ENCODE results near the gene SOX2.

SOX2 gene

DNA sequence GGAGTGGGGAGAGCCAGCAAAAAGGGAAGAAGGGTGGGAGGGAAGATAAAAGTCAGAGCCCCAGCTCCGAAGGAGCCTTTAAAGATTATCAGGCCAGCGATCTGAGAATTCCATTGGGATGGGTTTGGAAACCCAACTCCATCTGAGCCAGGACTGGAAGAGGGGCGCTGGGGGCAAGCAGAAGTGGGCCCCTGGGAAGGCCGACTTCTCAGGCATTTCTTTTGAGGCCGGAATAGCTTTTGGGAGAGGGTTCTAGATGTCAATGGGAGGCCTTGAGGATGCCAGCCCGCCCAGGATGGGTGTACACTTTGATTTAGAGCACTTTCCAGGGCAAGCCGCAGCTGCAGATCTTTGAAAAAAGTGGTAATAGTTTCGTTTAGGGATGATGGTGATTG is 6.6 kb upstream of the SOX2 start:
- no peak for DNase-seq

DNA sequence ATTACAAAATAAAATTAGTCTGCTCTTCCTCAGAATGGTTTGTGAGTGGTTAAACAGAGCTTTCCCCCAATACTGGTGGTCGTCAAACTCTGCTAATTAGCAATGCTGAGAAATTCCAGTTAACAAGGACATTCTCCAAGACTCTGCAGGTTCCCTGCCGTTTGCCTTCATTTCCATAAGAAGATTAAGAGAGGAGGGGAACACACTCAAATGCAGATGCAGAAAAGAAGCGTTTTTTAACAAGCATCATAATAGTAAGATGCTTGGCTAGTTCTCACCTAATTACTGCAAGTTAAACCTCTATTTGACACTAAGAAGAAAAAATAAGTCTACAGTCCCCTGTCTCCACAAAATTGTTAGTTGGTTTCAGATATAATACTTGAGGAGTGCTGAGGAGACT is 3.7 kb upstream of the SOX2 start:
- no peak for DNase-seq

DNA sequence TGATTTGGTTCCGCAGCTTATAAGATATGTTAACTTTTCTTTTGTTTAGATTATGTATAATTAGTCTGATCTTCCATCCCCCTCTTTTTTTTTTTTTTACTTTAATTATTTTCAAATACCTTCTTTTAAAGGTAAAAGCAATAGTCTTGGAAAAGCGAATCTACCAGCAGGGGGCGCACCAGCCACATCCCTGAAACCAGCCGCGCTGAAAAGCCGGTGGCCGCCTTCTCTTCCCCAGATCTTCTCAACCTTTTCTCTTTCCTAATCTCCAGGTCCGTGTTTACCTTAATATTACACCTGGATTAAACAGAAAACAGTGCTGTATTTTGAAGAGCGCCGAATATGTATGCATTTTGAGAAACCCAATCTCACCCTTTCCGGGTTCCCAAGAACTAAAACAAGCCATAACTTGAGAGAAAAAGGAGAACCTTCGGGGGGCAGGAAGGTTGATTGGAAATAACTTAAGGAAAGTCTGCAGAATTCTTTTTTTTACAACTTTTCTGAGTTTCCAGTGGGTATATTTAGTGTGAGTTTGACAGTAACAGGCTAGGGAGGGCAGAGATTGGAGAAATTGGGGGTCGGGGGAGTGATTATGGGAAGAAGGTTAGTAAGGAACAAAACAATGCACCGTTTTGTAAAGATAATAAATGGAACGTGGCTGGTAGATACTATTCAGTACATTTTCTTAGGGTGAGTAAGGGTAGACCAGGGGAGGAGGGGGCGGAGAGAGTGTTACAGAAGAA is 2.0 kb upstream of the SOX2 start:
- DNase-seq: peak; percentile 74 to 79

DNA sequence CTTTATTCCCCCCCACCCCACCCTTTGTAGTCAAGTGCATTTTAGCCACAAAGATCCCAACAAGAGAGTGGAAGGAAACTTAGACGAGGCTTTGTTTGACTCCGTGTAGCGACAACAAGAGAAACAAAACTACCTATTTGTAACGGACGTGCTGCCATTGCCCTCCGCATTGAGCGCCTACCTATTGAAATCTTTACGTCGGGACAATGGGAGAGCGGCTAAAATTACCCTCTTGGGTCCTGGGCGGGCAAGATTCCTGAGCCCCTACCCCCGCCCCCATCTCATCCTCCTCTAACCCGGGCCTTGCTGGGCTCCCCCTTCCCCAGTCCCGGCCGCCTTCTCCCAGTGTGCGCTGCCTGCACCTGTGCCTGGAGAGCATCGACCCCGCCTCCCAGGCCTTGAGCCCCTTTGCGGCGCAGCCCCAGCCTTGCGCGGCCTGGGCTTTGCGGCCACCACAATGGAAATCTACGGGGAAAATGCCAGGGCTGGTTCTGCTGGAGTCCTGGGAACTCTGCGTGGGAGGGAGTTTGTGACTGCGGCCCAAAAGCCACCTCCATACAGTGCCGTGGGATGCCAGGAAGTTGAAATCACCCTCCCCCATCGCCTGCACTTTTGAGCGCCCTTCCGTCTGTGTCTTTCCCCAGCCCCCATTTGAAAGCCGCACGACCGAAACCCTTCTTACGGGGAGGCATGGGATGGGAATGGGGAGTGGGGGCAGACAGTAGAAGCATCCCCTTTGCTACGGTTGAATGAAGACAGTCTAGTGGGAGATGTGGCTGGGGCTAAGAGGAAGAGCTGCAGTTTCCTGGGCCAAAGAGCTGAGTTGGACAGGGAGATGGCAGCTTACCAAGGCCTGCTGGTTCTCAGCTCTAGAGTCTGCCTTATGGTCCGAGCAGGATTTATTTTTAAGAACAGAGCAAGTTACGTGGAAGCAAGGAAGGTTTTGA is 1.1 kb upstream of the SOX2 start:
- DNase-seq: no peak

DNA sequence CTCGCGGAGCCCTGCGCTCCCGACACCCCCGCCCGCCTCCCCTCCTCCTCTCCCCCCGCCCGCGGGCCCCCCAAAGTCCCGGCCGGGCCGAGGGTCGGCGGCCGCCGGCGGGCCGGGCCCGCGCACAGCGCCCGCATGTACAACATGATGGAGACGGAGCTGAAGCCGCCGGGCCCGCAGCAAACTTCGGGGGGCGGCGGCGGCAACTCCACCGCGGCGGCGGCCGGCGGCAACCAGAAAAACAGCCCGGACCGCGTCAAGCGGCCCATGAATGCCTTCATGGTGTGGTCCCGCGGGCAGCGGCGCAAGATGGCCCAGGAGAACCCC is 464 bp downstream of the SOX2 start:
- no peak for DNase-seq

DNA sequence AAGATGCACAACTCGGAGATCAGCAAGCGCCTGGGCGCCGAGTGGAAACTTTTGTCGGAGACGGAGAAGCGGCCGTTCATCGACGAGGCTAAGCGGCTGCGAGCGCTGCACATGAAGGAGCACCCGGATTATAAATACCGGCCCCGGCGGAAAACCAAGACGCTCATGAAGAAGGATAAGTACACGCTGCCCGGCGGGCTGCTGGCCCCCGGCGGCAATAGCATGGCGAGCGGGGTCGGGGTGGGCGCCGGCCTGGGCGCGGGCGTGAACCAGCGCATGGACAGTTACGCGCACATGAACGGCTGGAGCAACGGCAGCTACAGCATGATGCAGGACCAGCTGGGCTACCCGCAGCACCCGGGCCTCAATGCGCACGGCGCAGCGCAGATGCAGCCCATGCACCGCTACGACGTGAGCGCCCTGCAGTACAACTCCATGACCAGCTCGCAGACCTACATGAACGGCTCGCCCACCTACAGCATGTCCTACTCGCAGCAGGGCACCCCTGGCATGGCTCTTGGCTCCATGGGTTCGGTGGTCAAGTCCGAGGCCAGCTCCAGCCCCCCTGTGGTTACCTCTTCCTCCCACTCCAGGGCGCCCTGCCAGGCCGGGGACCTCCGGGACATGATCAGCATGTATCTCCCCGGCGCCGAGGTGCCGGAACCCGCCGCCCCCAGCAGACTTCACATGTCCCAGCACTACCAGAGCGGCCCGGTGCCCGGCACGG is 991 bp downstream of the SOX2 start:
- DNase-seq: peak in 1 of 2 experiments; percentile 7

DNA sequence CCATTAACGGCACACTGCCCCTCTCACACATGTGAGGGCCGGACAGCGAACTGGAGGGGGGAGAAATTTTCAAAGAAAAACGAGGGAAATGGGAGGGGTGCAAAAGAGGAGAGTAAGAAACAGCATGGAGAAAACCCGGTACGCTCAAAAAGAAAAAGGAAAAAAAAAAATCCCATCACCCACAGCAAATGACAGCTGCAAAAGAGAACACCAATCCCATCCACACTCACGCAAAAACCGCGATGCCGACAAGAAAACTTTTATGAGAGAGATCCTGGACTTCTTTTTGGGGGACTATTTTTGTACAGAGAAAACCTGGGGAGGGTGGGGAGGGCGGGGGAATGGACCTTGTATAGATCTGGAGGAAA is 1.5 kb downstream of the SOX2 start:
- no peak for DNase-seq

DNA sequence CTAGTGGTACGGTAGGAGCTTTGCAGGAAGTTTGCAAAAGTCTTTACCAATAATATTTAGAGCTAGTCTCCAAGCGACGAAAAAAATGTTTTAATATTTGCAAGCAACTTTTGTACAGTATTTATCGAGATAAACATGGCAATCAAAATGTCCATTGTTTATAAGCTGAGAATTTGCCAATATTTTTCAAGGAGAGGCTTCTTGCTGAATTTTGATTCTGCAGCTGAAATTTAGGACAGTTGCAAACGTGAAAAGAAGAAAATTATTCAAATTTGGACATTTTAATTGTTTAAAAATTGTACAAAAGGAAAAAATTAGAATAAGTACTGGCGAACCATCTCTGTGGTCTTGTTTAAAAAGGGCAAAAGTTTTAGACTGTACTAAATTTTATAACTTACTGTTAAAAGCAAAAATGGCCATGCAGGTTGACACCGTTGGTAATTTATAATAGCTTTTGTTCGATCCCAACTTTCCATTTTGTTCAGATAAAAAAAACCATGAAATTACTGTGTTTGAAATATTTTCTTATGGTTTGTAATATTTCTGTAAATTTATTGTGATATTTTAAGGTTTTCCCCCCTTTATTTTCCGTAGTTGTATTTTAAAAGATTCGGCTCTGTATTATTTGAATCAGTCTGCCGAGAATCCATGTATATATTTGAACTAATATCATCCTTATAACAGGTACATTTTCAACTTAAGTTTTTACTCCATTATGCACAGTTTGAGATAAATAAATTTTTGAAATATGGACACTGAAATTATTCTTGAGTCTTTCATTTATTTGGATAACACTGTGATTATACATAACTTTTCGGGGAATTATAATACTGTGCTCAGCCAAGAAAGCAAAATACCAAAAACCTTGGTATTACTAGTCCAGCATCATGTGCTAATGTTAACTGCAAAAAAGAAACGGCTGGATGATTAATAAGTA is 2.2 kb downstream of the SOX2 start:
- DNase-seq: no peak

DNA sequence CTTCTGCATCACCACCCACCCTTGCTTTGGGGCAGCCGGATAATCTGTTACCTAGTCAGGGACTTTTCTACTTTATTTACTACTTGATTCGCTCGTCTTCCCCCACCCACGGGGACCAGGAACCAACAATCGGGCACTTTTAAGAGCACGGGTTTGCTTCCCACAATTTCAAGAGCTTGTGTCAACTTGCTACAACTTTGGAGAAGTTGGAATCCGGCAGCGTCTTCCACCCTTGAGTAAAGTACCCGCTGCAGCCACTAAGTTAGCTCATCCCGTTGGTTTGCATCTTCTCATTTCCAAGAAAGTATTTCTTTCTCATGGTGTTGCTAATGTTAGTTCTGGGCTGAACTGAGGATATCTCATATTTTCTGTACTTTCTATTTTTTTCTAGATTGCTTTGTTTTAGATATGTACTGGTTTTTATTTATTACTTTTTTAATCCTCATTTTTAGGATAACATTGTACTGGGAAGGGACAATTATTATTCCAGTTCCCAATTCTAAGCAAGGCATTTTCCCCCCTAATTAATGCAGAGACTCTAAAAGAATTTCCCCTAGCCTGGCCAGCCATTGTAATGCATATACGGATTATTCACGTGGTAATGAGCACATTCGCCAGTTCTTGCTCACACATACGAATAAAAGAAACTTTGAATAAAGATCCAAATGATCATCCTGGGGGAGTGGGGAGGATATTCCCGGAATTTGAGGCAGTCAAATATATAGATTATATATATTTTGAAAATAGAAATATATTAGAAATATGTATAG is 4.0 kb downstream of the SOX2 start:
- DNase-seq: no peak

DNA sequence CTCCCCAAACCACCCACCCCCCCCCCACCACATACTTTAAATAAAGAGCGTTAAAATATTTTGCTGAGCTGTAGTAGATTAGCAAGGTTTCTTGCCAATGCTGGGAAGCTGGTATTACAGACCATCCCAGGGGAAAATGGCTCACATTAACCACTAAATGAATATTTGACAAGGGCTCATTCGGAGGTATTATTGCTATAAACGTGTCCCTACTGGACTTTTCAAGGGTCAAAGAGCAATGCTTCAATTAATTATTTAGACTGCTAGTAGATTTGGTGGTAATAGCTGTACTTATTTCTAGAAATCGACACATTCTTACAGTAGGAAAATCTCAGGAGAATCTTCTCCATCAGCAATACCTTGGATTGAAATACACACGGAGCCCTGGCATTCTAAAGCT is 5.2 kb downstream of the SOX2 start:
- no peak for DNase-seq

DNA sequence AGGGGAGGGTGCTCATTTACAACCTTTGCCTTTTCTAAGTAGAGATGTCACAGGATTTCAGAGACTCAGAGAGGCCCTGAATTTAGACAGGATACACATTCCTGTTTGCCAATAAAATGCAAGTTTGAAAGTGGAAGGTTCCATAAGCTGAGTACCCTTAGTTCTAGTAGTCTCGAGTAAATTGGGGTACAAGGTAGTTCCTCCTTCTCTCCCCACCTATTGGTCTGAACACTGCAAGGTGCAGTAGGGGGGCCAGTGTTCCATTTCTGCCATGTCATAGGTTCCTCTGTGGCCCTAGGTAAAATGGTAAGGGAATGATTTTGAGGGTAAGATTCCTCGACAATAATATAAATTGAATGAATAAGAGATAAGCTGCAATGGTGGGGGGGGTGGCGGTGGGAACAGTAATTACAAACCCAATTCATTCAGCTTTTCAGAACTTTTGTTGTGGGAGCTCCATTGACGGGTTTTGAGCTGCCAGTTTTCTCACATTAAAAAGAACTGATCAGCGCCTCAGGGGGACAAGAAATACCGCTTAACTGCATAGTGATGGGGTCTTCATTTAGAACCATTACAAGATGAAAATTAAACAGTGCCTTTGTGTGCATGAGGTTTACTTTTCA is 5.9 kb downstream of the SOX2 start:
- DNase-seq: no peak

DNA sequence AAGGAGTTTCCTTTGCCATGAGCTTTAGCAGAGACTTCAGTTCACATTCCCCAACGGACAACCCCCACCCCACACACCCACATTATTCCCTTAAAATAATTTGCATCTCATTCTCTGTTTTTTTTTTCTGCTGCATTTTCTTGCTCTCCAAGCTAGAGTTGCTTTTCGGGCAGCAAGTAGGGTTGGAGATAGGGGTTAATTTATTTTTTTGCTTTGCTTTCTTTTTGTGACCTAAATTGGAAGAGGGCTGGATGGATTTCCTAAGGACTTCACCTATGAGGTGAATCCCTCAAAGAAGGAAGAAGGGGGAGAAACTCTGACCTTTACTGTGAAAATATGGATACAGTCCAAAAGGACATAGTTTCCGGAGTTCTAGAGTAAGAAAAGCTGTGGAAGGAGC is 6.6 kb downstream of the SOX2 start:
- no peak for DNase-seq

DNA sequence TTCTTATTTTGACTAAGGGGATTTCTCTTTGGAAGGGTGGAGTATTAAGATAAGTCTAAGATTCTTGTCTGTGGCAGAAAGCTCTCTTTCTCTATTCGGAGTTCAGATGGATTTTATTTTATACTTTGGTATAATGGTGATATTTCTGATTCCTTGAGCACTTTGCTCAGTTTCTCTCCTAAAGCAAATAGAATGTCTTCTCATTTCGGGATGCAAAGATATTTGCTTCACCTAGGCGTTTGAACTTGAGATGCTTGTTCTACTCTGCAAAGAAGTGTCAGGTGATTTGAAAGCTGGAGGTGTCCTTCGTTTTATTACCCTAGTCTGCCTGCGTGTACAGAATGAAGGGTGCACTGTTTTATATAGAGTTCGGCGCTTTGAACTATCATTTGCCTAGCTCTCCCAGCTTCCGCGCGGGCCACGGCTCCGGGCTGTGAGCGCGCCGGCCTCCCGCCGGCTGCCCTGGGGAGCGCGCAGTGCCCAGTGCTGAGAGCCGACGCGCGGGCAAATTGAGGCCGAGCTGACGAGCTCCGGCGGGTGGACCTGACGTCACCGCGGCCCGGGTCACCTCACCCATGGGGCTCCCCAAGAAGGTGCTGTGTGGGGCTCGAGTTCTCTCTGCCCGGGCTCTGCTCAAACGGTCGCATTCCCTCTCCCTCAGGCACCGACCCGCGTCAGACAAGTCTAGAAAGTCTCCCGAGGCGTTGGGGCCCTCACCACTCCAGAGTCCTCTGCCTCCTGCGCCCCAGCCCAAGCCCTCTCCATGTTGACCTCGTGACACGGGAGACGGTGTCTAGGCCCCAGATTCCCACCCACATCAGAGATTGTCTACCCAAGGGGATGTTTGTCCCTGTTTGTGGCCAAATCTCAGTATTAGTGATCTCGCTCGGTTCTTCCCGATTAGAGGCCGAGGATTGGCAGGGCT is 7.5 kb downstream of the SOX2 start:
- no peak for DNase-seq

DNA sequence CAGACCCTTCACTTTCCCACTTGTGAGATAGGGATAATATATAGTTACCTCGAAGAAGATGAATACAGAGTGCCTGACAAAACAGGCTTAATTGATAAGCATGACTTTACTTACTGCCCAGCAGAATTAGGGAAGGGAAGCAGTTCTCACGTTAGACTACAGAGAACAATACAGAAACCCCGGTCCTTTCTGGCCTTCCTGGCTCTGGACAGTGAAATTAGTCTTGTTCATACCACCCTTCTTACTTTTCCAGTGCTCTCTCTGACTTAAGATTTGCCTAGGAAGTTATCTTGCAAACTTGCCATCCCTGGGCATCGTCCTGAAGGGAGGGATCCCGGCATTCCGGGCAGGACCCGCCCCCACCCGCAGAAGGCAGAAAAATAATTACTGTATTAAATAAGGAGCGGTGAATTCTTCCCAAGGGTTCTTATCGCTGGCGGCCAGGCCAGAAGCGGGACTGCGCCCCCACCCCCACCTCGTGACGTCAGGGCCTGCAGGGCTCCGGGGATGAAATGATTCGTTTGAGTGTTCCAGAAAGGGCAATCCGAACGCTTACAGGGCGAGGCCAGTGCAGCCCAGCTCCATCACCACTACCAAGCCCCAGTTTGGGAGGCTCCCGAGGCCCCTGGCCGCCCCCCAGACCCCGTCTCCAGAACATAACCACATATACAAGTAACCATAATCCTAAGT is 8.4 kb downstream of the SOX2 start:
- DNase-seq: no peak

DNA sequence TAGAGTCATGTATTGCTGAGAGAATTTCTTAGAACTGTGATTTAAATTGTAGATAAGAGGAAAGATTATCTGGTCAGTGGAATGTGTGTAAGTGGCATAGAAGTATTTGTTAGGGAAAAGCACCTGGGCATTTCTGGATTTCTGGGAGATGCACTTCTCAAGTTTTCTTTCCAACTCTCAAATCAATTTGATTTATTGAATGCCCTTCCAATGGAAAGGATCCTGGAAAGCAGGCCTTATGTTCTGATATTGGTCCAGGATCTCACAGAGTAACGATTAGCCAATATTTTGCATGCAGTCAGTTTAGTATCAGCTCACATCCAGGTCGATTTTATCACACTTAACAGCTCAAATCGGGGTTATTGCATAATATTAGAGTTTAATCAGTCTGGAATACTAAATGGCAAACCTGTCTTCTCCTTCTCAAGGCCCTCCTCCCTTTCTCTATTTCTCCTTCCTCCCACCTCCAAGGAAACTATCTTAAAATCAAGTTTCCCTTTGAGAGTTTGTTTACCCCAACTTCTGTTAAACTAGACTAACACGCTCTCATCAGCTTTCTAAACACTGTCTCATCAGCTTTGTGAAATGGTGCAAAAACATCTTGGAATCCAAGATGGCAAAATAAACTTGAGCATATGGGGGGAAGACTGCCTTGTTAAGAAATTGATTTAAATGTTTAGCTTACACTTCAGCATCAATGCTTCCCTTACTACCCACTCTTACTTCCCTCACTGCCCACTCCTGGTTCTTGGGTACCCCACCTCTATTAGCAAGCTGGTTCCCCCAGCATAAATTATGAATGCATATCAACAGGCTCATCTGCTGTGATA is 9.5 kb downstream of the SOX2 start:
- no peak for DNase-seq

DNA sequence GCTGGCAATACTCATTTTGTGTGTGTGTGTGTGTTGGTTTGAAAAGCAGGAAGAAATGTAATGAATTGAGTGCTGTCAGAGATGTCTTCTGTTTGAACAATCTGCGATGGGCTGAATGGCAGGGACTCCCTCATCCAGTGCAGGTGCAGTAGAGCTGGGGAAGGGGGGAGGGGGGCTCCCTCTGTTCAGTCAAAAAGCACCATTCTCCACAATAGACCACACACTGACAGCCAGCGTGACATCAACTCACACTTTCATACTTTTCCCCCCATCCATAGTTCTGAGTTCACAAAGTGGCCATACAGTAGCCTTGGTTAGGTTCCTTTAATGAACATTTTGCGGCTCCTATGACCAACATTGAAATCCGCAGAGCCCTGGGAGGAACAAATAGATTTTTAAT is 10.4 kb downstream of the SOX2 start:
- no peak for DNase-seq

DNA sequence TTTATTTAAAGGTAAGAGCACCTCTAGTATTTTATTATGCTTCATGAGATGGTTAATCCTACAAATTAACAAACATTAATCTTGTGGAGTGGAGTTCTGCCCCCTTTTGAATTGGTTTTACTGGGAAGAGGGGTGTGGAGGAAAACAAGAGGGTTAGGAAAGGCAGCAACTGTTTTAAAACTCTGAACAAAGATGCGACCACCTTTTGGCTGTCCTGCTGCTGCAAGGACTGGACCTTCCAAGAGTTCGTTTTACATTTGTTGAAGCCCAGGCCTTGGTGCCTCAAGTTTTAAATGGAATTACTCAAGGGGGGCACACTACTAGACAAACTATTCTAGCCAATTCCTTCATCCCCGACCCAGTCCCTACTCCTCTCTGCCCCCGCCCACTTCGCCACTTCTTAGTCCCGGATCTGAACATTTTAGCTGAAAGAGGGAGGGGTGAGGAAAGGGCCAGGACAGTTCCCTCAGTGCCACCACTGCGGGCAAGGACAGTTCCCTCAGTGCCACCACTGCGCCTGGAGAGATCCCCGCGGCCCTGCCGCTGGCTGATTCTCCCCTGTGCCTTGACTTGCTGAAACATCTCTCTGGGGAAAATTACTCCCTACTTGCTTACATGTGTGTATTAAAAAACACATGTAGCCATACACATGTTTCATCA is 11.2 kb downstream of the SOX2 start:
- no peak for DNase-seq

DNA sequence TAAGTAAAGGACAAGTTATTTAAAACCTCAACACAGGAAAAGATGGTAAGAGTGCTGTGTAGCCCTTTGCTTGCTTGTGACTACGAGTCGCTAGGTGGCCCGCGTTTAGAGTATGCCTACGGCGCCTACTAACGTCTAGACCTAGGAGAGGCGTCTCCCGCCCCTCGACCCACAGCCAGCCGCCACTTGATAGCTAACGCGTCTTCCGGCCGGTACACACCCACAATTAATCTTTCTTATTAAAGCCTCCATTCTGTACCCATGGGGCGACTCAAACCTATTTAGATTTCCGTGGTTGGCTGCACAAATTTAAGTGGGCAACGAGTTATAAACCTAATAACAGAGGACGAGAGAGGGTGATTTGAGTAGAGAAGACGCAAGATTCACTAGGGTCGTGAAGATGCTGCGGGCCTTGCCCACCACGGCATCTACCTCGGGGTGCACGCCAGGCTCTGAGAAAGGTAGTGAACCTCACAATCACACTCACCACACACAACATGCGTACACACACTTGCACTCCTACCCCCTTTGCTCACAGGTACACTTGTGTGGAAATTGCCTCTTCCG is 12.0 kb downstream of the SOX2 start:
- no peak for DNase-seq
